ENCODE measurements around the gene CNGA2.
A peak's percentile ranks its signal among the peaks of the same experiment; 100 is the strongest.

DNA sequence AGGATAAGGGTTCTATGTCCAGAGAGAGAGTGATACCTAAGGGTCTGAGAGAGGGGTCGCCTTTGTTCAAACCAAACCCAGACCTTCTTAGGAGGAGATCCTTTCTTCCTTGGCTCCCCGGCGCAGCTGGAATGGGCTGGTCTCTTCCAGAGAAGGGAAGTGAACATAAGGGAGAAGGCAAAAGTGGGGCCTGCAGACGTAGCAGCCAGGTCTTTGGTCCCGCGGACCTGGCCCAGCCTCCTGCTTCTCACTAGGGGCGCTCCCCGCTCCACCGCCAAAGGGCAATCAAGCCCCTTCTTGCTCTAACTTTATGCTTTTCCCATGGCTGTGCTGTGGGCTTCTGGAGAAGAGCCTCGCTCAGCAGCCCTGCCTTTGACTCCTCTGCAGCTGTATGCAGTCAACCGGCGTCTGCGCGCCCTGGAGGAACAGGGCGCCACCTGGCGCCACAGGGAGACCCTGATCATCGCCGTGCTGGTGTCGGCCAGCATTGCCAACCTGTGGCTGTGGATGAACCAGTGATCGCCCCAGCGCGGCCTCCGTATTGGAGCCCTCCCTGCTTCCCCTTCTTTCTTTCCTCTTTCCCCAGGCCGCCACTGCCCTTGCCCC lies 12.2 kb upstream of the CNGA2 start:
- TF ChIP-seq, protein P1, sequence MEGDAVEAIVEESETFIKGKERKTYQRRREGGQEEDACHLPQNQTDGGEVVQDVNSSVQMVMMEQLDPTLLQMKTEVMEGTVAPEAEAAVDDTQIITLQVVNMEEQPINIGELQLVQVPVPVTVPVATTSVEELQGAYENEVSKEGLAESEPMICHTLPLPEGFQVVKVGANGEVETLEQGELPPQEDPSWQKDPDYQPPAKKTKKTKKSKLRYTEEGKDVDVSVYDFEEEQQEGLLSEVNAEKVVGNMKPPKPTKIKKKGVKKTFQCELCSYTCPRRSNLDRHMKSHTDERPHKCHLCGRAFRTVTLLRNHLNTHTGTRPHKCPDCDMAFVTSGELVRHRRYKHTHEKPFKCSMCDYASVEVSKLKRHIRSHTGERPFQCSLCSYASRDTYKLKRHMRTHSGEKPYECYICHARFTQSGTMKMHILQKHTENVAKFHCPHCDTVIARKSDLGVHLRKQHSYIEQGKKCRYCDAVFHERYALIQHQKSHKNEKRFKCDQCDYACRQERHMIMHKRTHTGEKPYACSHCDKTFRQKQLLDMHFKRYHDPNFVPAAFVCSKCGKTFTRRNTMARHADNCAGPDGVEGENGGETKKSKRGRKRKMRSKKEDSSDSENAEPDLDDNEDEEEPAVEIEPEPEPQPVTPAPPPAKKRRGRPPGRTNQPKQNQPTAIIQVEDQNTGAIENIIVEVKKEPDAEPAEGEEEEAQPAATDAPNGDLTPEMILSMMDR (IDR thresholded peaks at IDR 0.05): peak; percentile 69
- no peak for TF ChIP-seq ZFX (IDR thresholded peaks at IDR 0.05; ENCODE audit: borderline replicate concordance)
